Occipital lobe (tissue), 2 donors: Measurements from ENCODE around the gene BSND. TPM values are rescaled to one million over a fixed set of nuclear protein-coding genes. Genes with fewer than 3 reads are reported as not detected.

ENCODE experiments used
- DNase-seq: peaks from one replicate; lab custom pipeline; 2025; lab: John Stamatoyannopoulos, UW
- total RNA-seq: library from RNA; depleted of rRNA; stranded (reverse); fragments of >200 nt; gene quantifications from one replicate; pipeline ENCODE4 v1.2.3, GENCODE V29; 2014

BSND gene
- total RNA-seq, 1 donor from 2014 or later, result not detected

DNA sequence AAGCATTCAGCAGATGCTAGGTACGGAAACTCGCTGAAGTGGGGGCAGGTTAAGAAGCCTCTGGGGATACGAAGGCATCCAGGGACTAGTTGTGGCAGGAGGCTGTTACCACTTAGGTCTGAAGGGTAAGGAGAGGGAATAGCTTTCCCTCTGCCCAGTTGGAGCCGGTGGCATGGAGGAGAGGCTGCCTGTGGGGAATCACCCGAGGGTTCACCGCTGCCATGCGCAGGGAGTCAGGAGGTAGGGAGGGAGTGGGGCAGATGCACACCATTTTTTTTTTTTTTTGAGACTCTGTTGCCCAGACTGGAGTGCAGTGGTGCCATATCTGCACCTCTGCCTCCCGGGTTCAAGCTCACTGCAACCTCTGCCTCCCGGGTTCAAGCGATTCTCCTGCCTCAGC is 46.7 kb downstream of the BSND start:
- no peak for DNase-seq

DNA sequence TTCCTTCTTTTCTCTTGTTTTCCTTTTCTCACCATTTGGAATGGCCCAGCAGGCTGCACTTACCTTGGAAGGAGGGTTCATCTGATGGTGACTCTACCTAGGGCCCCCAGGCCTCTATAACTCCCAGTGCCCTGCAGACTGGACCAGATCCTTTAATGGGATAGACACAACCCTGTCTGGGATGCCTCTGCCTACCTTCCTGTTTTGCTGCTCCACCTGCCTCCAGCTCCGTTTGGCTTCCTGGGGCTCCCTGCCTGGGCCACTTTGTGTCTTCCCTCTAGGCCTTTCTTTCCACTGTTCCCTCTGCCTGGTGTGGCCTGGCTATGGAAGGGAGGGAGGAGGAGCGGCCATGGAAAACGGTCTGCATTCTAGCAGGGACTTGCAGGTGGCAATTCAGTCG is 48.1 kb downstream of the BSND start:
- no peak for DNase-seq

DNA sequence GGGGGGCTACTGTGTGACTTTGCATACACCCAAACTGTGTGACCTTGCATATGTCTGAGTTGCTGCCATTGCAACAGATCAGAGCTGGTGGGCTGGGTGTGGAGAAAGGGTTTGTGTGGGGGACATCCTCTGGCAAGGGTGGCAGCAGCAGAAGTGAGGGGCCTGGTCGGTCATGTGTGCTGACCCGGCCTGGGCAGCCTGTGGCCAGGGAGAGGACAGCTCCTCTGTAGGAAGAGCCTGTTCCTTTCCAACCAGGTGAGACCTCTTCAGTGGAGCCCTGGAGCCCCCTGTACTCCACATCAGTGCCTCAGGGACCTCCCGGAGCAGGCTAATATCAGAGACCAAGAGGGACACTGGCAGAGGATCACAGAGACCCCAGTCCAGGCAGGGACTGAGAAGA is 48.9 kb downstream of the BSND start:
- no peak for DNase-seq

DNA sequence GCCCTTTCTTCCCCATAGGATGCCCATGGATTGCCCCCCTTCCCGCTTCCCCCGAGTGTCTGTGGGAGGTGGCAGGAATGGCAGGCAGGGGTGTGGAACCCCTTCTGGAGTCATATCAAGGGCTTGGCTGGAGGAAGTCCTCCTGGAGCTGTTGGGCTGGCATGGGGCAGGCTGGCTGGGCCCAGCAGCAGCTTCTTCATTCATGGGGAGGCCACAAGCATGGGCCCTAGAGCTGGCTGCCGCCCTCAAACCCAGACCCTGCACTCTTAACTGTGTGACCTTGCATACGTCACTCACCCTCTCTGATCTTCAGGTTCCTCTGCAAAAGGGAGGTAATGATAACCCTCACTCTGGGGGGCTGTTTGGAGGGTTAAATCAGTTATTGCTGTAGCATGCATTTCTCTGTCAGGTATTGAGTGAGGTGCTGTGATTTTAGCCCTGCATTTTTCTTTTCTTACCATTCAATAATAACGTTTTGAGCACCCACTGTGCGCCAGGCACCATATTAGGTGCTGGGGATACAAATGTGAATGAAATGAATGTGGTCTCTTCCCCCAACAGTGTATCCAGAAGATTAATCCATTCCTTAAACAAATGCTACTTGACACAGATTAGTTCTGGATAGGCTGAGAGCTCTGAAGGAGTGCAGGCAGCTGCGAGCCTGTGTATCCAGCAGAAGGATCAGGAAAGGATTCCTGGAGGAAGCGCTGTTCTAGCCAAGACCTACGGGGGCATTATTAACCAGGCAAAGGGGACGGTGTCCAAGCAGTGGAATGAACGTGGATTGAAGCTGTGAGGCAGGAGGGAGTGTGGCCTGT is 49.9 kb downstream of the BSND start:
- DNase-seq, result no peak

DNA sequence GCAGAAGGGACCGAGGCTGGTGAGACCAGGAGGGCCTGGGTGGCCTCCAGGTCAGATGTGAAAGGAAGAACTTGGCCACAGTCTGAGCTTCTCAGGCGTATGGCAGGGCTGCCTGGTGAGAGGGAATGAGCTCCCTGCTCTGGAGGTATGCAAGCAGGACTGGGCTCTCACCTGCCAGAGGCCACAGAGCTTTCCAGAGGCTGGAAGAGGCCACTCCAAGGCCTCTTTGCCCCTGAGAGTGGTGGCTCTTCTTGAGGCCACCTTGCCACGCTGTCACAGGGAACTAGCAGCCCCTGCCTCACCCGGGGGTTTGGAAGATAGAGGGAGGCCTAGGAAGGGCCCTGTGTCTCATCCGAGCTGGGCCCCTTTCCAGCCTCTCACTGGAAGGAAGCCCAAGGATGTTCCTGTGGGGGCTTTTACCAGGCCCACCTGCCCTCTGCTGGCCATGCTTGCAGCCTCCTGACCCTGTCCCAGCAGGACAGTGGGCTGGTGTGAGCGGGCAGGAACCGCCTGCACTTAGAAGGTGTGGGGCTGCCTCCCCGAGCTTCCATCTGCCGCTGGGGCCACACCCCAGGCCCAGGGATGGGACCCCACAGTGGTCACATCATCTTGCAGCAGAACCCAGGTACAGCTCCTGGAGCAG is 50.7 kb downstream of the BSND start:
- no peak for DNase-seq

DNA sequence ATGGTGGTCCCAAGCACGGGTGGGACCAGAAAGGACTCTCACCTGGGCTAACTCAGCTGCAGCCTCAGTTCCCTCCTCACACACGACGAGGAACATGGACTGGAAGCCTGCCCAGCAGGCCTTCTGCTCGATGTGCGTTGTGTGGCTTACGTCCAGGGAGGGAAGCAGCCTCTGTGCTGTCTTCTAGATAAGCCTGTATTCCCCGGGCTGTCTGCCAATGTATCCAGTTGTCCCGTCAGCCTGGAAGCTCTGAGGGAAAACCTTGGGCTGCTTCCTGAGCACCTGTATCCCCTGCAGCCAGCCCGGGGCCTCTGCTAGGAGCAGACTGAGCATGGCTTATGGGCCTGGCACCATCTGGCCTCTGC is 51.2 kb downstream of the BSND start:
- DNase-seq, result no peak

DNA sequence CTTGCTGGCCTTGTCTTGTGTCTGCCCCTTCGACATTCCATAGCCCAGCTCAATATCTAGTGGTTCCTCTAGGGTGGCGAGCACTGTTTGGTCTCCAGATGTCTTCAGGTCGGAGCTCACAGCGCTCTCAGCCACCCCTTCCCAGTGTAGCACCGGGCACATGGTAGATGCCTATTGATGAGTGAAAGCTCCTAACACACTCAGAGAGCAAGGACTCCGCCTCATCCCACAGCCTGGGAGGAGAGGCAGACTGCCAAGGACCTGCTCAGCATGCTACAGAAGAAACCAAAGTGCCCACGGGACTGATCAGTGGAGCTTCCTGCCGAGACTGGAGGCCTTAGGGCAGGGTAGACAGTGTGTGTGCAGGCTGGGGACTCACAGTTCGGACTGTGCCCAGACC is 51.5 kb downstream of the BSND start:
- DNase-seq, result no peak

DNA sequence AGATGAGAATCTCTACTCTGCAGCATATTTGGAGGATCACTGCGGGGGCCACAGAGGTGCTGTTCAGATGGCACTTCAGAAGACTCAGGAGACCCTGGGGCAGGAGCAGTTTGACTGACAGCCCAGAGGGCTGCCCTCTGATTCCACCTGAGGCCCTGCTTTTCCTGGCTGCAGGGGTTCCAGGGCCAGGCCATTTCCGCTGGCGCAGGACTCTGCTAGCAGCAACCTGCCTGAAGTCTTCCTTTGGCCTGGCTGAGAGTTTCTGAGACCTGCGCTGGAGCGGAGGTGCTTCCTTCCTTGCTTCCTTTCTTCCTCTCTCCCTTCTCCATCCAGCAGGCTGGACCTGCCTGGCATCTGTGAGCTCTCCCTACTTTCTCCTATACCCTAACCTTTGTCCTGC is 52.4 kb downstream of the BSND start:
- no peak for DNase-seq

DNA sequence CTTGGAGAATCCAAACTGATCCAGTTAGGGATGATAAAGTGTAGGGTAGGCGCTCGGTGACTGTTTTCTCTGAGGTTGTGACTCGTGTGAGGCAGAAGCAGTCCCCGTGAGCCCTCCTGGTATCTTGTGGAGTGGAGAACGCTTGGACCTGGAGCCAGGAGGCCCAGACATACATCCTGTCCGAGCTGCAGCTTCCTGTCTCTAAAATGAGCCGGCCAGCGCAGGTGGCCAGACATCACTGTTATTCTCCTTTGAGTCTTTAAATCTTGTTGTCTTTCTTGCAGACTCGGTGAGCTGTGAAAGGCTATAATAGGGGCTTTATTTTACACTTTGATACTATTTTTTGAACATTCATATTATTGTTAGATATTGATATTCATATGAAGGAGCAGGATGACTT is 52.9 kb downstream of the BSND start:
- DNase-seq, result no peak

DNA sequence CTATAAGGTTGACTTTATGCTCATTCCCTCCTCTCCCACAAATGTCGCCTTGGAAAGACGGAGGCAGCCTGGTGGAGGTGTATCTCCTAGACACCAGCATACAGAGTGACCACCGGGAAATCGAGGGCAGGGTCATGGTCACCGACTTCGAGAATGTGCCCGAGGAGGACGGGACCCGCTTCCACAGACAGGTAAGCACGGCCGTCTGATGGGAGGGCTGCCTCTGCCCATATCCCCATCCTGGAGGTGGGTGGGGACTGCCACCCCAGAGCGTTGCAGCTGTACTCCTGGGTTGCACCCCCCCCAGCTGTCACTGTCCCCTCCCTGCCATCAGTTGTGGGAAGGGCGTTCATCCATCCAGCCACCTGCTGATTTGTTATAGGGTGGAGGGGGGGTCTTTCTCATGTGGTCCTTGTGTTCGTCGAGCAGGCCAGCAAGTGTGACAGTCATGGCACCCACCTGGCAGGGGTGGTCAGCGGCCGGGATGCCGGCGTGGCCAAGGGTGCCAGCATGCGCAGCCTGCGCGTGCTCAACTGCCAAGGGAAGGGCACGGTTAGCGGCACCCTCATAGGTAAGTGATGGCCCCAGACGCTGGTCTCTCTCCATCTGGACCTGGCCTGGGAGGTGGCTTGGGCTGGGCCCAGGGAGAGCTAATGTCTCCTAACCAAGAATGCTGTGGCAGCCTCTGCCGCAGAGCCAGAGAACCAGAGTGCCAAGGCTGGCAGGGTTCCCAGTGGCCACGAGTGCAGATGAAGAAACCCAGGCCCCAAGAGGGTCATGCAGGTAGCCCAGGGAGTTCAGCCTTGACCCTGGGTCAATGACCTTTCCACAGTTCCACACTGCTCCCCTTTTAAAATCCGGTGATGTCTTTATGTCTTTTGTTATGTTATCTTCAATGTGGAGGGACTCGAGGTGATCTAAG is 53.7 kb downstream of the BSND start:
- no peak for DNase-seq

DNA sequence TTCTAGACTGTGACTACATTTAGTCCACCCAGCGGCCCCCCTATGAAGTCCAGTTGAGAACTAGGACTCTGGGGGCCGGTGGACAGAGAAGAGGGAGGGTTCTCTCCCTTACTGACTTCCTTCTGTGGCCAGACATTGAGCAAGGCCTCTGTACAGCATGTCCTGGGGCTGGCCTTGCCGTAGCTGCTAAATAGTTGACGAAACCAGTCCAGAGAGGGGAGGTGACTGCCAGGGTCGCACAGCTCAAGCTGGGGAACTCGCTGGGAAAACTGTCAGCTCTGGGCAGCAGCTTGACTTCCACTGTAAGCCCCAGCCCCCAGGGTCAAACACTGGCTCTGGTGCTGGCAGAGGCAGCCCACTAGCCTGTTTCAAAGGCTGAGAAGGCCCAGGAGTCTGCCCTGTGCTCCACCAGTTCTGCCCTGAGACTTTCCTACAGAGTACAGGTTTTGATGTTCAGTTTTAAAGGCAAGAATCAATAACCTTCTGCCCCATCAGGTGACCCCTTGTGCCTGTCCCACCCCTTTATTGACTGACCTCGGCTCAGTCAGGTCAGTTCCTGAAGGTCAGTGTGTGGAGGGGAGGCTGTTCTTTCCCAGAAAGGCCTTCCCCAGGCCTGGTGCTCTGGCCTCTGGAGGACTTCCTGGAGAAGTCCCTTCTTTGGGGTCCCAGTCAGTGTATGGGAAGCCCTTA is 54.7 kb downstream of the BSND start:
- DNase-seq, result no peak

DNA sequence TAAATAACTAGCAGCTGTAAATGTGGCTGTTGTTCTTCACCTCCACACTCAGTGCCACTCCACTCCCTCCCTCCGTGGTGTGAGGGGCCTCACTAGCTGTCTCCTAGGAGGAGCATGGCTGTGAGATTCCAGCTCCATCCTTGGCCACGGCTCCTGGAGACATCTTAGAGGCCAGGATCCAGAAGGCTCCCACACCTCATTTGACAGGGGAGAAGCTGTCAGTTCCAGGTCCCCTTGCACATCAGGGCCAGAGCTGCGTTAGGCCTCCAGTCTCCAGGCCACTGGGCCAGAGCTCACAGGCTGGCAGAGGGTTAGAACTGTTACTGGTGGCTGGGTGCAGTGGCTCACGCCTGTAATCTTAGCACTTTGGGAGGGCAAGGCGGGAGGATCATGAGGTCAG is 55.7 kb downstream of the BSND start:
- DNase-seq, result no peak

DNA sequence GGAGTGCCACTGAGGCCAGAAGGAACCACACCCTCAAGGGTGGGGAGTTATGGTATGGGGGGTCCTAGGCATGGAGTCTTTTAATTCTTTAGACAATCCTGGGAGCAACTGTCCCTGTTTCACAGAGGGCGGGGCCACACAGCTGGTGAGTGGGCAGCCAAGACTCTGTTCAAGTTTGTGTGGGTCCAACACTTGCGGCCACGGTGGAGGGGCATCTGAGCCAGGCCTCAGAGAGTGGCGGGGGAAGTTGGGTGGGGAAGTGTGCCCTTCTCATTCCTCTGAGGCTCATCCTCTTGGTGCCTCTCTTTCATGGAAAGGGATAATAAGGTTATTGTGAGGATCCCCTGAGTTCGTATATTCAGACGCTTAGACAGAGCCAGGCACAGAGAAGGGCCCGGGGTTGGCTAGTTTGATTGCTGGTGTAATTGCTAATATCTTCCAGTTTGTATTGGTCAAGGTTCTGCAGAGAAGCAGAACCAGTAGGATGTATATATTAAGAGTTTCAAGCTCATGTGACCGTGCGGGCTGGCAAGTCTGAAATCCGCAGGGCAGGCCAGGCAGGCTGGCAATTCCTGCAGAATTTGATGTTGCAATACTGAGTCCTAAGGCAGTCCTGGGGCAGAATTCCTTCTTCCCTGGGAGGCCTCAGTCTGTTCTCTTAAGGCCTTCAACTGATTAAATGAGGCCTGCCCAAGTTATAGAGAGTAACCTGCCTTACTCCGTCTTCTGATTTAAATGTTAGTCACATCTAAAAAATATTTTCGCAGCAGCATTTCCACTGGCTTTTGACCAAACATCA is 56.5 kb downstream of the BSND start:
- DNase-seq, result no peak

DNA sequence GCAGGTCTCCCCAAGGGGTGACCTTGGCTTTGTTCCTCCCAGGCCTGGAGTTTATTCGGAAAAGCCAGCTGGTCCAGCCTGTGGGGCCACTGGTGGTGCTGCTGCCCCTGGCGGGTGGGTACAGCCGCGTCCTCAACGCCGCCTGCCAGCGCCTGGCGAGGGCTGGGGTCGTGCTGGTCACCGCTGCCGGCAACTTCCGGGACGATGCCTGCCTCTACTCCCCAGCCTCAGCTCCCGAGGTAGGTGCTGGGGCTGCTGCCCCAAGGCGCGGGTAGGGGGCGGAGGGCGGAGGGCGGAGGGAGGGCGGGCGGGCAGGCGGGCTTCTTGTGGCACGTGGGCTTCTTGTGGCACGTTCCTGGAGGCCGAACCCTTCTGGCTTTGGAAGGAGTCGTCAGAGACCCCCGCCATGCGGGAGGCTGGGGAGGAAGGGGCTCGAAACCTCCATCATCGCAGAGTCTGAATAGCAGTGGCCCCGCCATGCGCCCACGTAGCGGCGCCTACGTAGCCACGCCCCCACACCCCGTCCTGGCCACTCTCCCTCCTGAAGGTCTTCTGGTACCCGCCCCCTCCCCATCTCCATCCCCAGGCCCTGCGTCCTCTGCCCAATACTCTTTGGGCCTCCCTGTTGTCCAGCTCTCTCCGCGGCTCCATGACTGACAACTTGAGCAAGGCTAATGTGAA is 57.4 kb downstream of the BSND start:
- DNase-seq, result no peak

DNA sequence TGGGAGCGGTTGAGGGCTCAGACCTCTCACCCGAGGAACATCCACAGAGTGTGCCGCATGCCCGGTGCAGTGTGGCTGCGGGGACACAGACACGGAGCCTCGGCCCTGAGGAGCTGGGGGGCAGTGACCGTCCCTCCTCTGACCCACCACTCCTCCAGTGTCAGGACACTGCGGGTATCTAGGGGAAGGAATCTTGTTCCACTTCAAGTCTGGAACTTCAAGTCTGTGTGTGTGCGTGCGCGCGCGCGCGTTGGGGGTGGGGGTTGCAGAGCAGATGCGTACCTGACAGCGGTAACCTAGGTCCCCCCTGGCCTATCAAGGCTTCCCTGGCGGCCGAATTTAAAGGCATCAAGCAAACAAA is 57.9 kb downstream of the BSND start:
- no peak for DNase-seq

DNA sequence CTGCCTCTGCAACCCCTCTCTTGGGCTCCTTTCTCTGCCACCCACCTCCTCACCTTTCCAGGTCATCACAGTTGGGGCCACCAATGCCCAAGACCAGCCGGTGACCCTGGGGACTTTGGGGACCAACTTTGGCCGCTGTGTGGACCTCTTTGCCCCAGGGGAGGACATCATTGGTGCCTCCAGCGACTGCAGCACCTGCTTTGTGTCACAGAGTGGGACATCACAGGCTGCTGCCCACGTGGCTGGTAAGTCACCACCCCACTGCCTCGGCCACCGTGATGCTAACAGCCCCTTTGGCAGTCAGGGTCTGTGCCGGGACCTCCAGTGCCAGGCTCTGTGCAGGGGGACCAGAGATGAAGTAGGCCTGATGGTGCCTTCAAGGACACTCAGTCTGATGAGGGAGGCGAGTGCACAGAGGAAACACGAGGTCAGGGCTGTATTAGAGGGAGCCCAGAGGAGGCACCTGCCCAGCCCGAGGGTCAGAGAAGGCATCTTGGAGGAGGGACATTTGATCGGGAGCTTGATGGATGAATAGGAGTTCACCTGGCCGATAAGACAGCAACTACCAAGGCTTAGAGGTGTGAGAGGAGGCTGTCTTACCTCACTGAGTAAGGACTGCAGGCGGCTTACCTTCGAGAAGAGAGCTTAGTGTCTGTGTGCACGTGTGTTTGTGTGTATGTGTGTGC is 58.7 kb downstream of the BSND start:
- no peak for DNase-seq

DNA sequence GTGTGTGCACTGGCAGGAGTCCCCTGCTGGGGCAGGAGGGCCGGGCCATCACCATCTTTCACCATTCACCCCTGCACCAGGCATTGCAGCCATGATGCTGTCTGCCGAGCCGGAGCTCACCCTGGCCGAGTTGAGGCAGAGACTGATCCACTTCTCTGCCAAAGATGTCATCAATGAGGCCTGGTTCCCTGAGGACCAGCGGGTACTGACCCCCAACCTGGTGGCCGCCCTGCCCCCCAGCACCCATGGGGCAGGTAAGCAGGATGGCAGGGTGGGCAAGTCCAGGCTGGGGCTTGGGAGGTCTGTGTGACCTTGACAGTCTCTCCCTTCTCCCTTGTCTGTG is 59.2 kb downstream of the BSND start:
- no peak for DNase-seq

DNA sequence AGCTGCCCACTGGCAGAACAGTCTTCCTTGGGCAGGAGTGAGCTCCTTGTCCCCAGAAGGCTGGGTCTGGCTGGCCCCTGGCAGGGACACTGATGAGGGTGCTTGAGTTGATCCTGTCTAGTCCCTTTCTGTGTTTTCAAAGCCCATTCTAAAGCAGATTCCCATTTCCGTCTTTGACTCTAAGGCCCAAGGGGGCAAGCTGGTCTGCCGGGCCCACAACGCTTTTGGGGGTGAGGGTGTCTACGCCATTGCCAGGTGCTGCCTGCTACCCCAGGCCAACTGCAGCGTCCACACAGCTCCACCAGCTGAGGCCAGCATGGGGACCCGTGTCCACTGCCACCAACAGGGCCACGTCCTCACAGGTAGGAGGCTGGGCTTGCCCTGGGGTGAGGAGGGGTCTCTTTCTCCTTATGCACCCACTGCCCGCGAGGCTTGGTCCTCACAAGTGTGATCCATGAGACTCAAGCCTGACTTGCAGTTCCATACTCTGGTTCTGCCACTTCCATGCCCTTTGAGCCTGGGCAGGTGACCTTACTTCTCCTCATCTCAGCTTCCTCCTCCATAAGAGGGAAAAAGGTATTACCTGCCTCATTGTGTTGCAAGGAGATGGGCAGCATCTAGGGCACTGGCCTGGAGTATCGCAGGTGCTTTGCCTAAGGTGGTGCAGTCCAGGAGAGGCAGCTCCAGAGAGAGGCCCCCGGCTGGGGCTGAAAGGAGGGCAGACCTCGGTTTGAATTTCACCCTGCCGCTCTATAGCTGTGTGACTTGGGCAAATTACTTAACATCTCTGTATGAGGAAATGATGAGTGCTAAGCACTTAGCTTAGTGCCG is 60.8 kb downstream of the BSND start:
- DNase-seq, result no peak
